ENCODE data around the gene BTBD10.
A peak's percentile ranks its signal among the peaks of the same experiment; 100 is the strongest.

BTBD10 gene

DNA sequence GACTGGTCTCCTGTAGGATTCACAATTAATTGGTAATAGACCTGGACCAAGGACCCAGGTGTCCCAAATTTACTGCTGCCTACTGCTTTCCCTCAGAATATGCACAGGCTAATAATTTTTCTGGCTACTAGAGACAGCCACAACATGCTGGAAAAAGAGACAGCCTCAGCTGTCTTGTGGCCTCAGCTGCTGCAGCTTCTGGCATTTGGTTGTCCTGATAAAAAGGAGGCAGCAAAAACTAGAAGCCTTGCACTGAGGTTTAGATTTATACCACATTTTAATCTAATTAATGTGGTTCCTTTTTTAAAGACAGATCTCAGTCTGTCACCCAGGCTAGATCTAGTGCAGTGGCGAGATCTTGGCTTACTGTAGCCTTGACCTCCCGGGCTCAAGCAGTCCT lies 89.8 kb downstream of the BTBD10 start:
- DNase-seq, result no peak

GRCh38 chr11:13368041-13368446 lies 95.0 kb downstream of the BTBD10 start:
- no peak for DNase-seq

GRCh38 chr11:13367115-13367514 lies 95.9 kb downstream of the BTBD10 start:
- no peak for DNase-seq

GRCh38 chr11:13366266-13367026 lies 96.6 kb downstream of the BTBD10 start:
- DNase-seq, result no peak

DNA sequence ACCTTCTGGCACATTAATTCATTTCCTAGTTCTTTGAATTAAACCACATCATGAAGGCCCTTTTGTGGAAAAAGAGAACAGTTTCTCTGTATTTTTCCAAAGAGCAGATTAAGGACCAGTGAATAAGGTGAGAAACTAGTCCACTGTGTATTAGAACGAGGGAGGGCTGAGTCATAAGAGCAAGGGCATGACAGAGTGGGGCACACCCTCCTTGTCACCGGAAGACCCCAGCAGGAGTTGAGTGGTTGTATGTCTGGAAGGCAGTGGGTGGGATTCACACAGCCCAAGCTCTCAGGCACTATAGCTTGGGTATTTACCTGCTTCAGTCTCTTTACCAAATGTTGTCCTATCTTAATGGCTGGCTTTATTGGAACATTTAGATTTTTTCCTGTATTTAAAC lies 98.6 kb downstream of the BTBD10 start:
- DNase-seq, result no peak

- DNase-seq, result no peak
Measured at GRCh38 chr11:13362596-13363109, 100.4 kb downstream of the BTBD10 start.

- no peak for DNase-seq
Measured at GRCh38 chr11:13358596-13359270, 104.3 kb downstream of the BTBD10 start.

- DNase-seq, result no peak
Measured at GRCh38 chr11:13357232-13357631, 105.8 kb downstream of the BTBD10 start.

DNA sequence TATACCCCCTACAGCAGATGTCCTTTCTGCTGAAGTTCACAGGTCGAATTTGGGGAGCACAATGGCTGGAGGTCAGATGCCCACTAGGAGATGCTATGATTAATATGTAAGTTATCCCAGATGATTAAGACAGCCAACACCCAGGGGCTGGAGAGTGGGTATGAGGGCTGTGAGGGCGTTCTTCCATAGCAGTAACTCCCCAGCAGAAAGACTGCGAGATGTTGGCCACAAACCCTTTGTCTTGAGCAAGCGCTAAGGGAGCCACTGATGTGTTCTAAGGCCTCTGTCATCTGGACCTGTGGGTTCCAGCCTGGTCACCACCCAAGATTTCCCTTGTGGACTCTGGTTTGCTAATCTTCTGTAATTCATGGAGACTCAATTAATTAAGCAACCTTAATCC lies 107.8 kb downstream of the BTBD10 start:
- no peak for DNase-seq

DNA sequence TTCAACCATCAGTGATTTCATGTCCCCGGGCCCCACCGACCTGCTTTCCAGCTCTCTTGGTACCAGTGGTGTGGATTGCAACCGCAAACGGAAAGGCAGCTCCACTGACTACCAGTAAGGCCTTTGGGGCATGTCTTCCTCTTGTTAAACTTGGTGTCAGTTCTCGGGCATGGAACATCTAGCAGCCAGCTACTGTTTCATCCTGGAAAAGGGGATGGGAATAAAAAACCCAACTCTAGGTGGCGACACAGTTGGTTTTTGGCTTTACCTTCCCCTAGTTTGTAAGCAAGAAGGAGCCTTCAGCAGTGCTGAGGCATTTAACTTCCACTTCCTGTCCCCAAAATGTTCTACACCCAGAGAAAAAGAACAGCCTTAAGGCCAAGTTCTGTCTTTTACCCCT lies 108.7 kb downstream of the BTBD10 start:
- DNase-seq, result no peak

DNA sequence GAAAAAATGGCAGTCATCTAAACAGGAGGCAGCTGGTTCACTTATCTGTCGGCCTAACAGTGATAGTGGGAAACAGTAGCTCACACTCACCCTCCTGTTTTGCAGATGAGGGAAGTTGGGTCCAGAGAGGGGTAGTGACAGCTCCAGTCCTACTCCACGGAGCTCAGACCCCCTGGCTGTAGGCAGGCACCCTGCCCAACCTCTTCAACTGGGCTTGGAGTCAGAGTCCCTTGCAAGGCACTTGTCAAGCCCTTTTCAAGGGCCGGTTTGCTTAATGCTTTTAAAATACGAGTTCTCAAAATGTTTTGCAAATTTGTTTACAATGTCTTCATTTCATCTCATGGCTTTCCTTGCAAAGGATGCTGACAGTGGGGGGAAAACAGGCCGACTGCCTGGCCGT lies 110.3 kb downstream of the BTBD10 start:
- no peak for DNase-seq

GRCh38 chr11:13349581-13349980 lies 113.4 kb downstream of the BTBD10 start:
- DNase-seq, result no peak

DNA sequence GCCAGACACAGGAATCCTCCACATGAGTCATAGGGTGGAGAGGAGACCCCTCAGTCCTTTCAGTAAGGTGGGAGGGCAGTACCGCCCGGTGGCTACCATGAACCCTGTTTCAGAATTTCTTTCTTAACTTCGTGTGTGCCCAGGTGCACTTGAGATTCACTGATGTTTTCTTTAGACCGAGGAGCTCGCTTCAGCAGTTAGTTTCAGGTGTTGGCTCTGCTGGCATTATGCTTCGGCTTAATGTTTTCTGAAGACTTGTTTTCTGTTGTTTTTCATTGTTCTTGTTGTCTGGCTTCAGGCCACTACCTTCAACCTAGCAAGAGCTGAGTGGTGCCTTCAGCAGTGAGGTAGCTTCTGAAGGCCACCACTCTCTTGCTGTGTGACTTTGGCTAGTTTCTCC lies 114.0 kb downstream of the BTBD10 start:
- DNase-seq, result no peak

DNA sequence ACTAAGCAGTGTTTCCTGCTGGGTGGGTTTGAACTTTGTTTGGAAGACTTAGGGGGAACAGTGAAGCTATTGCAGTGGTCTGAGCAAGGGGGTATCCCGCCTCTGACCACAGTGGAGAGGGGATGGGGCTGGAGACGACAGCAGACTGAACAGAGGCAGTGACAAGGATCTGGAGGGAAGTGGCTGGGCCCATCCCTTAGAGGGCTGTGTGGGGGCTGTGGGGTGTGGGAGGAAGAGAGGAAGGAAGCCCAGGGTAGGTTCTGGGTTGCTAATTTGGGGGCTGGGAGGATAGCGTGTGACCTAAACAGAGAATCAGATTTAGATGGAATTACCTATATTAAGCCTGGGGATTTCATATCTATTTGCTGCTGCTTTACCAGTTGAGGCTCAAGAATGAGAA lies 114.7 kb downstream of the BTBD10 start:
- no peak for DNase-seq

DNA sequence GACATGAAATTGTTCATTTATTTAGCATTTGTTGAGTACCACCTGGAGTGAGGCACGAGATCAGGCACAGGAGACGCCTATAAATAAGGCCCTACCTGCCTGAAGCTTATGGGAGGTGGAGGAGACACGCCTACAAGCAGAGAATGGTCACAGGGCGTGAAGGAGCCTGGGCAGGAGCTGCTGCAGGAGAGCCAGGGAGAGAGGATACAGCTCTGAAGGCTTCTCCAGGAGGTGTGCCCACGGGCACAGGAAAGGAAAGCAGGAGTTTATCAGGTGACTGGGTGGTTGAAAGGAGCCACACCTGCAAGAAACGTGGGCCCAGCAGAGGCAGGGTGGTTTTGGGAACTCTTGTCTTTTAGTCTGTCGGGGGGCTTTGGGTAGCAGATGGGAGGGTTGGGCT lies 115.1 kb downstream of the BTBD10 start:
- no peak for DNase-seq

DNA sequence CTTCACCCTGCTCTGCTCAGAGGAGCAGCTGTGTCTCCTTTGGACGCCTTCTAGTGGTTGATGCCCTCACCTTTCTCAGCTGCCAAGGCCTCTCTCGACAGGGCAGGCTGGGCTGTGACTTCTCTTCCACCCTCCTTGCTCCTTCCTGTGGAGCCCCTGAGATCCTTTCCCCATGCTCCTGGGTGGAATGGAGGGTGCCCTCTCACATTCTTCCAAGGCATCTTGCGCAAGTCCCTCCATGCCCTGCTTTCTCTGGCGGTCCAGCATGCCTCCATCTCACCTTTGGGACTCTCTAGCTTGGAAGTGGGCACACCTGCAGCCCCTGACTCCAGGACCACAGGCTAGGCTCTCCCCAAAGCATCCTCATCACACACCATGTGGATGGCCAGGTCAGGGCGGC lies 116.6 kb downstream of the BTBD10 start:
- no peak for DNase-seq

DNA sequence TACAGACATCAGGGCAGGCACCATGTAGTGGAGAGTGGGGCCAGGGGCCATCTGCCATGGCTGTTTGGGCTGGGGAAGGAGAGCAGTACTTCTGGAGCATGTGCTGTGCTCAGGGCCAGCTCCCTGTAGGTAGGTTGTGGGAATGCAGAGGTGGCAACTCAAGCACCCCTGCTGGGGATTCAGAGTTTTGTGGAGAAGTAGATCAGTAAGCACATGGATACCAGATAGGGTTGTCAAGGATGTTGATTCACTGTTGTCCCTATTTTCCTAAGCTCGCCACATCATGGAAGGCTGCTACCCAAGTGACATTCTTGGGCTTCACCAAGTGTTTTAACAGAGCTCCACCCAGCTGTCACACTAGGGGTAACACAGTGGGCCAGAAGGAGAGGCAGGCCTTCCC lies 118.2 kb downstream of the BTBD10 start:
- no peak for DNase-seq

DNA sequence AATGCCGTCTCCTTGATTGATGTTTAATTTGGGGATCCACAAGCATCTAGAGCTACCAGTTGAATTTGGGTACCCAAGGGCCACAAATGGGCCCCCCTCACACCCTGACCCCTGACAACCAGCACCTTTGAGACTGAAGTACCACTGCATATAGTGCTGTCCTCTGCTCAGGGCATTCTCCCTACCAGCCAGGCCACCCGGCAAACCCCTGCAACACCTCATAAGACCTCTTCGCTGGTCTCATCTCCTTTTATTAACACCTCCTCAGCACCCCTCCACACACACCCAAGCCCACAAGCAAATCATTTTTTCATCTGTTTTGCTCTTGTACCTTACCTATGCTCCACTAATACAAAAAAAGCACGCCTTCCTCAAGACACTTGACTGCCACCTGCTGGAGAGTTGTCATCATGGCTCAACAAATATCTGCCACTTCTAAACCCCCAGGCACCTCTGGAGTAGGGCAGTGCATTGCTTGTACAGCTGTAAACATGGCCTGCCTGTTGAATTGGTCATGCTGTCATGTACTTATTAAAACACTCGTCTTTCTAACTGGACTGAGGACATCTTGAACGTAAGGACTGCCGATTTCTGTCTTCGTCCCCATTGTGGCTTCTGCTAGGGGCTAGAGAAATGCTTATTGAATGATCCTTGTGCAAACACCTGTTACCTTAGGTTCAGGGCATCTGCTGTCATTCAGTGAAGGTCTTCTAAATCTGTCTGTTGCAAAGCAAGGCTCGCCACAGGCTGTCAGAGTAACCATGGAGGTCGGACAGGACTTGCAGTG lies 118.9 kb downstream of the BTBD10 start:
- DNase-seq, result peak; percentile 67

DNA sequence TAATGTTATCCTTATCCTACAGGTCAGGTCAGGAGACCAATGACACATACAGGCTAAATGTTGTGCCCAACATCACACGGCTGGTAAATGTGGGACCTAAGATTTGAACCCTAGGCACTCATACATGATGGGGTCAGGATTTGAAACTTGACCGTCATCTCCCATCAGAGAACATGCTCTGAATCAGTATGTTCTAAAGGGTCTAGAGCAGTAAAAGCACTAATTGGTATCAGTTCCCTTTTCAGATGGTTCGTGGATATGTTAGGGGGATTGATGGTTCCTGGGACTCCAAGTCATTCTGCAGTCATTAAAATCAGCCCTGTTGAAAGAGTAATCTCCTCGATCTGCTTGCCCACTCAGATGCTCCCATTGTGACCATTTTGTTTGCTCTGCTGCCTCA lies 120.0 kb downstream of the BTBD10 start:
- DNase-seq, result no peak

GRCh38 chr11:13341026-13341425 lies 122.0 kb downstream of the BTBD10 start:
- DNase-seq, result no peak

DNA sequence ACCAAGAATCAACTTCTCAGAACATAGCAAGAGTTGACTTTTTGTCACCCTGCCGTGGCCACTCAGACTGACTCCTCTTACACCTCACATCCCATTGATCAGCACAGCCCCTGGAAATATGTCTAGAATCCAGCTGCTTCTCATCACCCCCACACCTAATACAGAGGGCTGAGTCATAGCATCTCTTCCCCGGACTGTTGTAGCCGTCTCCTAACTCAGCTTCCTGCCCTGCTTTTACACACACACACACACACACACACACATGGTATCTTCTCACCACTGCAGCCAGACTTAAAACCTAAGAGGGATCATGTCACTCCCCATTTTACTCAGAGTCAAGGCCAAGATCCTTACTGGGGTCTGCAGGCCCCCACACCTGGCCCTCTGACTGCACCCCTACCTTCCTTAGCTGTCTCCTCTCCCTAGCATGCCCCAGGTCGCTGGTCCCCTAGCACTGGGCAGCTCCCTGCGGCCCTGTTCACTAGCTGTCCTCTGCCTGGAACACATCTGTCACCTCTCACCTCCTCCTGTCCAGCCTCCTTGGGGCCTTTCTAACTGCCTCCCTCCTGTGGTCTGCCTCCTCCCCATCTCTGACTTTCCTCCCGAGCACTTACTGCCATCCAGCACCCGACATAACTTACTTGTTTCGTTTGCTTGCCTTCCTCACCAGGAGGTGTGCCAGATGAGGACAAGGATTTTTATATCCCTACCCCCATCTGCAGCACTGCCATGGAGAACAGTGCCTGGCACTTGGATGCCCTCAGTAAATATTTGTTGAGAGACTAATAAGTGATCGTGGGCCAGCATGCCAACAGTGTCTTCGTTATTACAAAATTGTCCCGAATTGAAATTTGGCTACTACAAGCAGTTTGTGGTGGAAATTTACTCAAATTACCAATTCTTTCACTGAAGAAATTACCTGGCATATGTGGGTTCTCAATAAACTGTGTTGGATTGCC lies 123.5 kb downstream of the BTBD10 start:
- DNase-seq, result no peak

DNA sequence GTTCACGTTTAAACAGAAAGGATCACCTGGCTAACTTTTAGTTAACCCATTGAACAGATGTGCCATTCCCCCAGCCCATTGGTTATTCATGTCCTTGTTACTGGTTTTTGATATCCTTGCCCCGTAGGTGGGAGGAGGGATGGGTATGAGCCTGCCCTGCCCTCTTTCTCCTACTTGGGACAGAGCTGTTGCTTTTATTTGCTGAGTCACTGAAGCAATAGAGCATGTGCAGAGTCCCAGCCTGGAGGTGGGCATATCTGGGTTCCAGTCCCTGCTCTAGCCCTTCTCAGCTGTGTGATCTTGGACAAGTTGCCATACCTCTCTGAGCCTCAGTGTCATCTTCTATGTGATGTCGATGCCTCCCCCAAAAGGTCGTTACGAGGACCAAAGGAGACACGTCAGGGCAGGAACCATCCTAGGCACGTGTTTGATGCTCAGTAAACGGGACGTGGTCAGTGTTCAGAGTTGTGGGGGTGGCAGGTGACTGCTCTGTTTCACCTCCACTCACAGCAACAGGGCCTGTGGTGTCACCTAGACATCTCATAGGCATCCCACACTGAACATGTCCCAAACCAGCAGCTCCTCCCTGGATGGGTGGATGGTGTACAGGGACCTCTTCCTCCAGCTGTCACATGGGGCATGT lies 124.5 kb downstream of the BTBD10 start:
- DNase-seq, result no peak

All from activated T-cell treated with anti-CD3 and anti-CD28 coated beads, Interleukin-2, amount 50 U/mL, for 1 hour (primary cell).